ENCODE results near the gene AVPI1. TPM values are rescaled to one million over a fixed set of nuclear protein-coding genes. Genes with fewer than 3 reads are reported as not detected.
A peak's percentile ranks its signal among the peaks of the same experiment; 100 is the strongest.

Gene AVPI1
- total RNA-seq, 1 donor = 20.2 TPM

GRCh38 chr10:97682042-97682441, 5.0 kb downstream of the AVPI1 start:
- H3K4me3 ChIP-seq (ENCODE audit: low read depth, low read length) = no peak overlapping the region
- TF ChIP-seq CTCF (IDR thresholded peaks at IDR 0.05; ENCODE audit: insufficient read depth, low read length) = no peak
- no peak for DNase-seq (ENCODE audit: low read depth)

GRCh38 chr10:97679594-97679993, 7.4 kb downstream of the AVPI1 start:
- DNase-seq (ENCODE audit: low read depth) = no peak
- H3K4me3 ChIP-seq (ENCODE audit: low read depth, low read length) = no peak overlapping the region
- no peak for TF ChIP-seq CTCF (IDR thresholded peaks at IDR 0.05; ENCODE audit: insufficient read depth, low read length)

- DNase-seq (ENCODE audit: low read depth) = peak; percentile 69
- no peak overlapping the region for H3K4me3 ChIP-seq (ENCODE audit: low read depth, low read length)
- TF ChIP-seq CTCF (IDR thresholded peaks at IDR 0.05; ENCODE audit: insufficient read depth, low read length) = peak; percentile 89
These were observed 10.1 kb downstream of the AVPI1 start for GRCh38 chr10:97676770-97677581.

- H3K4me3 ChIP-seq (ENCODE audit: low read depth, low read length) = no peak overlapping the region
- TF ChIP-seq CTCF (IDR thresholded peaks at IDR 0.05; ENCODE audit: insufficient read depth, low read length) = no peak
- DNase-seq (ENCODE audit: low read depth) = no peak
These were observed 11.8 kb downstream of the AVPI1 start for GRCh38 chr10:97675222-97675621.

- TF ChIP-seq CTCF (IDR thresholded peaks at IDR 0.05; ENCODE audit: insufficient read depth, low read length) = no peak
- DNase-seq (ENCODE audit: low read depth) = peak; percentile 78
- H3K4me3 ChIP-seq (ENCODE audit: low read depth, low read length) = no peak overlapping the region
These were observed 13.1 kb downstream of the AVPI1 start for GRCh38 chr10:97673736-97674525.

- no peak for DNase-seq (ENCODE audit: low read depth)
- no peak overlapping the region for H3K4me3 ChIP-seq (ENCODE audit: low read depth, low read length)
- no peak for TF ChIP-seq CTCF (IDR thresholded peaks at IDR 0.05; ENCODE audit: insufficient read depth, low read length)
These were observed 17.5 kb downstream of the AVPI1 start for GRCh38 chr10:97669571-97669970.
